HG03097 (cell line): ENCODE results near the gene MFN2.
"Not testable (repeated sequence)": the region's sequence is repeated elsewhere in the genome, so short reads cannot be mapped to it uniquely, and the experiment has no call there.

Source experiments
- ATAC-seq: cut with Tn5 transposase; IDR thresholded peaks from one replicate; pipeline ENCODE4 v1.9.1; 2021; ENCODE audit not compliant: unreplicated experiment, low FRiP score

Gene MFN2

GRCh38 chr1:12015499-12015898, 35.3 kb downstream of the MFN2 start:
- no peak for ATAC-seq

- no peak for ATAC-seq
These were observed 35.9 kb downstream of the MFN2 start for GRCh38 chr1:12016182-12016581.

- no peak for ATAC-seq
These were observed 39.7 kb downstream of the MFN2 start for GRCh38 chr1:12019858-12020509.

GRCh38 chr1:12021616-12022015, 41.4 kb downstream of the MFN2 start:
- ATAC-seq = no peak

GRCh38 chr1:12022036-12022435, 41.8 kb downstream of the MFN2 start:
- no peak for ATAC-seq

GRCh38 chr1:12026586-12026985, 46.3 kb downstream of the MFN2 start:
- no peak for ATAC-seq

GRCh38 chr1:12028248-12028647, 48.0 kb downstream of the MFN2 start:
- no peak for ATAC-seq

GRCh38 chr1:12028957-12029511, 48.8 kb downstream of the MFN2 start:
- ATAC-seq = no peak

GRCh38 chr1:12029720-12030339, 49.6 kb downstream of the MFN2 start:
- ATAC-seq = no peak

- ATAC-seq = no peak
These were observed 51.1 kb downstream of the MFN2 start for GRCh38 chr1:12031039-12031980.

GRCh38 chr1:12032161-12032621, 51.9 kb downstream of the MFN2 start:
- no peak for ATAC-seq

GRCh38 chr1:12033441-12033840, 53.2 kb downstream of the MFN2 start:
- not testable (repeated sequence) for ATAC-seq

GRCh38 chr1:12034381-12034801, 54.1 kb downstream of the MFN2 start:
- no peak for ATAC-seq

- ATAC-seq = no peak
These were observed 55.1 kb downstream of the MFN2 start for GRCh38 chr1:12035312-12035711.

- ATAC-seq = no peak
These were observed 57.5 kb downstream of the MFN2 start for GRCh38 chr1:12037486-12038355.

- no peak for ATAC-seq
These were observed 58.3 kb downstream of the MFN2 start for GRCh38 chr1:12038356-12039163.

- no peak for ATAC-seq
These were observed 58.9 kb downstream of the MFN2 start for GRCh38 chr1:12039164-12039525.

GRCh38 chr1:12039824-12040456, 59.7 kb downstream of the MFN2 start:
- not testable (repeated sequence) for ATAC-seq
